Ishikawa (cell line): ENCODE results near the gene NCMAP.

Experiments
- CEBPB ChIP-seq: IDR thresholded peaks from 2 replicates; pipeline ENCODE4 v1.6.1; 2012
- CREB1 ChIP-seq: IDR thresholded peaks from 2 replicates; pipeline ENCODE4 v1.6.1; 2012; ENCODE audit warnings: low read depth
- EGR1 ChIP-seq: IDR thresholded peaks from 2 replicates; pipeline ENCODE4 v1.6.1; 2012
- EP300 ChIP-seq: IDR thresholded peaks from 2 replicates; pipeline ENCODE4 v1.6.1; 2012; ENCODE audit warnings: borderline replicate concordance
- FOXM1 ChIP-seq: IDR thresholded peaks from 2 replicates; pipeline ENCODE4 v1.6.1; 2012; ENCODE audit warnings: low read depth, borderline replicate concordance
- MAX ChIP-seq: IDR thresholded peaks from 2 replicates; pipeline ENCODE4 v1.6.1; 2012
- NFIC ChIP-seq: IDR thresholded peaks from 2 replicates; pipeline ENCODE4 v1.6.1; 2012
- RAD21 ChIP-seq: IDR thresholded peaks from 2 replicates; pipeline ENCODE4 v1.6.1; 2012; ENCODE audit warnings: low read depth
- REST ChIP-seq: IDR thresholded peaks from 2 replicates; pipeline ENCODE4 v1.6.1; 2012; ENCODE audit warnings: low read depth, mild to moderate bottlenecking
- TAF1 ChIP-seq: IDR thresholded peaks from 2 replicates; pipeline ENCODE4 v1.6.1; 2012; ENCODE audit warnings: low read depth, mild to moderate bottlenecking
- TCF12 ChIP-seq: IDR thresholded peaks from 2 replicates; pipeline ENCODE4 v1.6.1; 2012; ENCODE audit warnings: low read depth
- TEAD4 ChIP-seq: IDR thresholded peaks from 2 replicates; pipeline ENCODE4 v1.6.1; 2012
- USF1 ChIP-seq: IDR thresholded peaks from 2 replicates; pipeline ENCODE4 v1.6.1; 2012
- YY1 ChIP-seq: IDR thresholded peaks from 2 replicates; pipeline ENCODE4 v1.6.1; 2012; ENCODE audit warnings: low read depth
- ZBTB7A ChIP-seq: IDR thresholded peaks from 2 replicates; pipeline ENCODE4 v1.6.1; 2012; ENCODE audit warnings: low read depth

NCMAP gene

GRCh38 chr1:24643363-24644099 lies 87.6 kb downstream of the NCMAP start:
- 0 out of 2 replicates have a peak, but pooled peaks have one; percentile 13 for TF ChIP-seq EP300
- no peak for TF ChIP-seq CREB1
- TF ChIP-seq YY1 = peak; percentile 84
- peak; percentile 81 for TF ChIP-seq TAF1
- no peak for TF ChIP-seq REST

- TF ChIP-seq EP300 (no peak), EGR1 (no peak), RAD21 (no peak), USF1 (no peak), NFIC (no peak), MAX (no peak), REST (no peak), FOXM1 (no peak), ZBTB7A (no peak), TCF12 (no peak), TEAD4 (no peak), CEBPB (no peak), YY1 (no peak)
Measured at GRCh38 chr1:24644100-24644384, 88.2 kb downstream of the NCMAP start.

GRCh38 chr1:24648919-24649318 lies 93.0 kb downstream of the NCMAP start:
- no peak for TF ChIP-seq TEAD4
- TF ChIP-seq CREB1 = no peak

GRCh38 chr1:24652382-24652781 lies 96.5 kb downstream of the NCMAP start:
- TF ChIP-seq REST = no peak
- TF ChIP-seq ZBTB7A = no peak
- no peak for TF ChIP-seq RAD21
- no peak for TF ChIP-seq TCF12
- TF ChIP-seq NFIC = no peak
- no peak for TF ChIP-seq CREB1
- TF ChIP-seq YY1 = no peak
- TF ChIP-seq TAF1 = no peak
- TF ChIP-seq USF1 = no peak
- no peak for TF ChIP-seq CEBPB
- no peak for TF ChIP-seq MAX
- no peak for TF ChIP-seq TEAD4

GRCh38 chr1:24654010-24654409 lies 98.1 kb downstream of the NCMAP start:
- TF ChIP-seq NFIC (no peak), MAX (no peak), EGR1 (no peak), TCF12 (no peak), YY1 (no peak)
